Measurements from ENCODE around the gene MYO6.

The MYO6 gene

DNA sequence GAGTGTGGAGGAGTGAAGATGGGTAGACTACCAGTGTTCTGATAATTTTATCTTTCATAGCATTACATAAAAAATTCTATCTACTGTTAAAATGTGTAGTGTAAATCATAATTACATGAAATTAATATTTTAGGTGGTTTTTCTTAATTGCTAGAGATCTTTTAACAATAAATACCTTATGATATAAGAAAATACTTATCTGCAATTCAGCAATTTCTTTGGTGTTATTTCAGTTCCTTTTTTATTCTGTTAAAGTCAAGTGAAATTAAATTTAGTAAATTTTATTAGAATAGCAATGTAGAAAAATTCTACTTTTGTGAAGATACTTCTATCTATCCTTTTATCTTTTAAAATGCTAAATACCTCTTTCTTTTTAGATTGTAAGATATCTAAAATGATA, 219.1 kb downstream of the MYO6 start:
- no peak for DNase-seq
